ENCODE results near the gene SDC4.
"Not testable (repeated sequence)": the region's sequence is repeated elsewhere in the genome, so short reads cannot be mapped to it uniquely, and the experiment has no call there.

SDC4 gene

DNA sequence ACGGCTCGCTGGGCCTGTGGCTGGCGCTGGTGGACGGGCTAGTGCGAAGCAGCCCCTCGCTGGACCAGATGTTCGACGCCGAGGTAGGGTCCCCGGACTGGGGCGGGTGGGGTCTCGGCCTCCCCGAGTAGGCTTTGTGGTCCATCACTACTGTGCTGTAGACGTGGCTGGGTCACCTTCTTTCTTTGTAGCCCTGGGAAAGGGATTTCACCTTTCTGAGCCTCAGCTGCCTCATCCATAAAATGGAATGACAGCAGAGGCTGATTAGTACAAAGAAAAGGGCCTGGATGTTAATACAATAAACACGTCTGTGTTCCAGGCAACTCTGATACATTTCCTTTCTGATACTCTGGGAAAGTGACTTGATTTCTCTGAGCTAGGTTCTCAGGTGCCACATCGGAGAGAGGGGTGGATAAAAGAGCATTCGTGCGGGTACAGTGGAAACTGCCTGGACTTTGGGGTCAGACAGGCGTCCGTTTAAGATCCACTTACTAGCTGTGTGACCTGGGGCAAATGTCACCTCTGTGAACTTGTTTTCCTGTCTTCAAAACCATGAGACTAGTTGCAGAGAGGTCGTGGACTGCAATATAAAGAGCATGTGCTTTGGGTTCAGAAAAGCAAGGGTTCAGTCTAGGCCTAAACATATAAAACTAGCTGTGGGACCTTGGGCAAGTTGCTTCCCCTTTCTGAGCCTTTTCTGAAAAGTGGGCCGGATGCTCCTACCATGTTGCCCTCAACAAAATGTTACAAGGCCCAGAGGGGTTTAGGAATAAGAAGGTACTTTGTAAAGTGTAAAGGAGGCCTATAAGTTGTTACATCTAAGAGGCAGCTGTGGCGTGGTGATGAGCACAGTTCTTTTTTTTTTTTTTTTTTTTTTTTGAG lies 15.6 kb upstream of the SDC4 start:
- DNase-seq (ENCODE audit: low spot score) = no peak

DNA sequence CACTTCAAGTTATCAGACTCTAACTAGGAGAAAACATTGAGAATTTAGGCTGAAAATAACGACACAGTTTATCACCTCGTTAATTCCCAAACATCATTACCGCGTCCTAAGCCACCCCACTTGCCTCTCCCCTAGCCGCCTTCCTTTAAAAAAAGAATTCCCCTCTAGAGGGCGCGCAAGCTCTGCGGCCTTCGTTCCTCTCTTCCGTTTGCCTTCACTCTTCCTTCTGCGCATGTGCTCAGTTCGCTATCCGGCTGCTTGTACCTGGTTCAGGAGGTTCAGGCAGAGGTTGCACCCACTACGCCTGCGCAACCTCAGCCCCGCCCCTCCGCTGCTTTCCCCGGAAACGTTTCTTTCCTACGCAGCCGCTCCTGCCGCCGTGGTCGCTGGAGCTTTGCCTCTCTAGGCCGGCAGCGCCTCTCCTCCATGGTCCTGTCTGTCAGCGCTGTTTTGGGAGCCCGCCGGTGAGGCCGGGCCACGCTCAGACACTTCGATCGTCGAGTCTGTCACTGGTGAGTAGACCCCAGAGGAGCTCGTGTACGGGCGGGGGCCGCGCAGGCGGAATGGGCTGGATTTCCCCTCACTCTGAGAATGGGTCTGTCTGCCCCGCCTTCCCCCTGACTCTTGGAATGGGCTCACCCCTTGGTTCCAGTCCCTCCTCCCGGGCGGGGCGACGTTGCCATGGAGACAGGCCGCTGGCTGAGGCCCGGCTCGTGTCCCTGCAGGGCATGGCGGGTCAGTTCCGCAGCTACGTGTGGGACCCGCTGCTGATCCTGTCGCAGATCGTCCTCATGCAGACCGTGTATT lies 14.8 kb upstream of the SDC4 start, which contains the start of gene SYS1:
Gene SYS1, plus strand, starts transcription at position 353 of the 807 bp plus-strand sequence. Its CDS starts 376 bp downstream, at position 729.
- peak; percentile 98 for DNase-seq (ENCODE audit: low spot score)

DNA sequence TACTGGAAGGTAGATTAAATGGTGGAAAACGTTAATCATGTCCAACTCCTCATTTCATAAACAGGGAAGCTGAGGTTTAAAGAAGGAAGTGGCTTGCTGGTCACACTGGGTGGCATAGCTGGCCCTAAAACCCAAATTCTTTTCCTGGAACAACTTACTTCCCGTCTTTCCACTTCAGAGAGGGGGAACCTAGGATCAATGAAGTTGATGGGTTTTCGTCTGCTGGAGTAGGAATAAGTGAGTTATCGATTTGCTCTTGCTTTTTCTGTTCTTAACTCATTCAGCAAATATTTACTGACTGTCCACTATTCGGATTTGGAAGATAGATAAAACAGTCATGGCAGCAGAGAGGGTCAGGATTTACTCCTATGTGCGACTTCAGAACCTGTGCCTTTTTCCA lies 13.6 kb upstream of the SDC4 start:
- DNase-seq (ENCODE audit: low spot score) = no peak

DNA sequence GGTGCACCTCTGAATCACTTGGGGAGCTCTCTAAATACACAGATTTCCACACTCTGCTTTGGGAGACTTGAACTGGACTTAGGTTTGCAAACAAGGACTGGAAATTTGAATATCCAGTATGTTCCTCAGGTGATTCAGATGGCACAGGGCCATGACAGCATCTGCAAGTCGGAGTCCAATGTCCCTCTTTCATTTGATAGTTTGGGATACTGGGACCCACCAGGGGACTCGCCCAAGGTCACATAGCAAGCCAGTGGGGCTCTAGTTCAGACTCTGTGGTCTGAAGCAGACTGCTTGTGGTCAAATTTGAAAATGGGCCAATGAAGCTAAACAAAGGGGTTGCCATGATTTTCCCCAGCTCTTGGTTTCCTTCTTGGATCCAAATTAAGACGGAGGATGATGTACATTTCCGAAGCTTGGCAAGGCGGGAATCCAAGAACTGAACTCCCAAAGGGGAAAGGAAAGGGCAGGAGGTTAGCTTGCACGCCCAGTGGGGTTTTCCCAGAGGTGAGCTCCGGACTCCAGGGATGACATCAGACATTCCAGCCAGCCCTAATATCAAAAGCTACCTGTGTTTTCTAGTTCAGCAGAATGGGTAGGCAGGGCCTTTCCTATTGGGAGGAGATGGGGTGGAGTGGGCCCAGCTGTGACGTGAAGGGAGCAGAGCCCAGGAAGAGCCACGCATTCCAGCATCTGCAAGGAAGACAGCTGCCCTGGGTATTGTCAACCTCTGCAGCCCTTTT lies 11.4 kb upstream of the SDC4 start:
- no peak for DNase-seq (ENCODE audit: low spot score)

DNA sequence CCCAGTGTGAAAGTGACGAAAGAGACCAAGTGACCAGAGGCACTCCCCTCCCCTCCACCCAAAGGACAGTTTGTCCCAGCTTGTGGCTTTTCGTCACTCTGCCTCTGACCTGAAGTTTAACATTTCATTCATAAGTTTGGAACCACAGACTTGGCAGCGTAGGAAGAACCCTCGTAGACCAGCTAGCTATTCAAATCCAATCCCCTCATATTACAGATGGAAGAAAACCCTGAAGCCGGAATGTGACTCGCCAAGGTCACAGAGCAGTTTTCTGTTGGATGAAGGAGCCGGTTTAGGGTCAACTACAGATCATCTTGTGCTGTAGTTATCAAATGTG lies 10.8 kb upstream of the SDC4 start:
- DNase-seq (ENCODE audit: low spot score) = no peak

DNA sequence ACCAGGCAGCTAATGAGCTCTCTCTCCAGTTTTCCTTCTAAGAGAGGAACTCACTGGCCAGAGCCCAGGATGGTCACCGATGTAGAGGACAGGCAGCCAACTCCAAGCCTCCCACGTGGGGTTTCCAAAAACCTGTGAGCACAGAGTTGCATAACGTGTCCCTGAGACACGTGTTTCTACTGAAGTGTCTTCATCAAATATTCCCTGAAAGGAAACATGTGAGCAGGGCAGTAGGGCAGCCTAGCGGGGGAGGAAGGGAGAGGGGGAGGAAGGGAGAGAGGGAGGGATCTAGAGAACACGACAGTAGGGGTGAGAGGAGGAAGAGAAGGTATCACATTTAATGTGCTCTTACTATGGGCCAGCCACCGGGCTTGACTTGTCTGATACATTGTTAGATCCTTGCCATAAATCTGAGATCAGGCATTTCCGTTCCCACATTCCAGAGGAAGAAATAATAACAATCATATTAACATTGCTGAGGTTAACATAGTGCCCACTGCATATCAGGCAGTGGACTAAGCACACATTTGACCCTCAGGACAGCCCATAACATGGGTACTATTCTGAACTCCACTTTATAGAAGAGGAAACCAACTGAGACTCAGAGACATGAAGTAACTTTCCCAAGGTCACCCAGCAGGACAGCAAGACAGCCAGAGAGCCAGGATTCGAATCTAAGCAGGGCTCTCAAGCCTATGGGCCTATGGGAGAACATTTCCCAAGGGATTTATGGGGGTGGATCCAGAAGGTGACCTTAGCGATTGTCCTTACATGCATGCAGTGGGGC lies 10.3 kb upstream of the SDC4 start:
- no peak for DNase-seq (ENCODE audit: low spot score)

DNA sequence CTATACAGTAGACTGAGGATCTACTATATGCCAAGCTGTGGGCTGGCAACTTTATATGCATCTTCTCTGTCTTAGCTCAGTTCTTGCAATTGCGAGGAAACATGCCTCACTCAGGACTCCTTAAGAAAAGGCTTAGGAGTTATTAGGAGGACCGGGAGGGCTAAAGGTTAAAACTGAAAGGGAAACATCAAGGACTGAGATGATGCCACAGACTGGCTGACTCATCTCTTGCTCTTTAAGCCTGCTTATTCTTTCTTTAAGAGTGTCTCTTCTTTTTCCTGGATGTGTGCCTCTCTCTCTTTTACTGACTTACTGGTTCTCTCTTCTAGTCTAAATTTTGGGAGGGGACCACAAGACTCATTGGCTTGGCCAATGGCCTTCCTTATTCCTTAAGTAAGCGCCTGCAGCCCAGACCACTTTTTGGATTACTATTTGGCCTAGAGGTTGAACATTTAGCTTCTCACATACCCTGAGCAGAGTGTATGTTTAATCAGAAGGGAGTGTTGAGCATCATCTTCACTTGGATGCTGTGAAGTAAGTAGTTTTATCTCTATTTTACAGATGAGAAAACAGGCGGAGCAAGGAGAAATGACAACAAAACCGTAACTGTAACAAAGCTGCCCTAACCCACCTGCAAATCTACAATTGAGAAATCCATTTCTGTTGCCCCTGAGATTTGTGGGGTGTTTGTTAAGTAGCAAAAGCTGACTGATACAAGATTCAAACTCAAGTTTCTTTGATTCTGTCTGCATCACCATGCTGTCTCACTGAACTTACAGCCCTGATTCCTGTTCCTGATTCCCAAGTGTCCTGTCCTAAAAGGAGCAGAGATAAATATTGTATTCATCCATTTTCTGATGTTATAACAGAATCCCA lies 7.2 kb upstream of the SDC4 start:
- no peak for DNase-seq (ENCODE audit: low spot score)

DNA sequence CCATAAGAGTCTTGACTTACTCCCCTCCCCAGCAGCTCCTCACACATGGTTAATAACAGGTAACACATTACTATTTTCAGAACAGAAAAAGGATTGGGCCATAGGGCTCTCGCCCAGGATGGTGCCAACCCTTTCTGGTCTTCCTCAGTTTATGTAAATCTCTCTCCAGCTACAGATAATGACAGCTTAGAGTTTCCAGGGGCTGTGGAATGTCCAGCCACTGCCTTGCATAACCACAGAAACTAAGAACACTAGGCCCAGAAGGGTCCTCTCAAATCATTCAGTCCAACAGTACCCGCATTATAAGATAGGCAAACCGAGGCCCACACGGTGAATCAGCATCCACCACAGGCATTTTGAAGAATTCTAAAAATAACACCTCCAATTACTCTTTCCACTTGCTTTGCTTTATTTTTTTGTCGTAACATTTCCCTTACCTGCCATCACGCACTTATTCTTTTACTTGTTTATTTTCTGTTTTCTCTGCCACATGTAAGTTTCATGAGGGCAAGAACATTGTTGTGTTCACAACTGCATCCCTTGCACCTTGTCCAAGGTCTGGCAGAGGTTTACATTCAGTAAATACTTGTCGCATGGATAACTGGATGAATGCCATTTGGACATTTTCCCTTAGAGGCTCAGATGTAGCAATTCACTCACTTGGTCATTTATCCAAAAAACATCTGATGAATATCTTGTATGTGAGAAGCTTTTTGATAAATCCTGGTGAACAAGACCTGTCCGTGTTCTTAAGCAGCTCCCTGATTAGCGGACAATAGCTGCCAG lies 6.4 kb upstream of the SDC4 start:
- no peak for DNase-seq (ENCODE audit: low spot score)

DNA sequence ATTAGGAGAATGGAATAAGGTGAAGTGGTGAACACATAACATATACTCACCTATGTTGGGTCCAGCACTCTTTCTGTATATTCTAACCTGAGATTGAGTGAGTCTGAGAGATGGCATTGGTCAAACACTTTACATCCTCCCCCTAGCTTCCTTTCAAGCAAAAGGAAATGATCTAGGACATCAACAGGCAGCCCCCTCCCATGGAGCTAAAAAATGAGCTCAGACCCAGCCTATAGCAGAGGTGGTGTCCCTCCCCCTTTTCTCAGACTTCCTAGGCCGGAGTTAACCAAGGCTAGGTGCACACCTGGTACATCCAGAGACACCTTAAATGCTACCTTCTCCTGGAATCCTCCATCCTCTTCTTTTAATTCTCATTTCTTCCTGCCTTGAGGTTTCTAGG lies 5.5 kb upstream of the SDC4 start:
- DNase-seq (ENCODE audit: low spot score) = no peak

DNA sequence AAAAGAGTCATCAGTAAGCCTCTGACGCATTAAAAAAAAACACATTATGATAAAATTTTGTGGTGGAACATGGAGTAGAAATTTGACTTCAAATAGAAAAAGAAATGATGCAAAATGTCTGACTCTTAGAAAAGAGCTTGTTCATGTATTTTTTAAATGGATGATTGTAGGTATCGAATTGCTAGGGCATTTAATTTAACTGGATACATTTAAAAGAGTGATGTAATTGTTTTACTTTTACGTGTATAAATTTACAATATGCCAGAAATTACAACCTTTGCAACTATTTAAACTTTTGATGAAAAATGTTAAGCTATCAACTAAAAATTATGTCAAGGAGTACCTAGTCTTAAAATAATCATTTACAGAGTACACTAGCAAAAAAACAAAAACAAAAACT lies 4.5 kb upstream of the SDC4 start:
- no peak for DNase-seq (ENCODE audit: low spot score)

DNA sequence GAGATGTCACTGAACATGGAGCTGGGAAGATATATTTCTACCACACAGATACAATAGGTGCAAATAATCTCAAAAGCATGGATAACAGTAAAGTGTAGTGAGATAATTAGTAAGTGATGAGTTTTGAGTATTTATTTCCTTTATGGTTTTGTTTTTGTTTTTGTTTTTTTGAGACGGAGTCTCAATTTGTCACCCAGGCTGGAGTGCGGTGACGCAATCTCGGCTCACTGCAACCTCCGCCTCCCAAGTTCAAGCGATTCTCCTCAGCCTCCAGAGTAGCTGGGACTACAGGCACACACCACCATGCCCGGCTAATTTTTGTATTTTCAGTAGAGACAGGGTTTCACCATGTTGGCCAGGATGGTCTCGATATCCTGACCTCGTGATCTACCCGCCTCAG lies 2.6 kb upstream of the SDC4 start:
- not testable (repeated sequence) for DNase-seq (ENCODE audit: low spot score)

DNA sequence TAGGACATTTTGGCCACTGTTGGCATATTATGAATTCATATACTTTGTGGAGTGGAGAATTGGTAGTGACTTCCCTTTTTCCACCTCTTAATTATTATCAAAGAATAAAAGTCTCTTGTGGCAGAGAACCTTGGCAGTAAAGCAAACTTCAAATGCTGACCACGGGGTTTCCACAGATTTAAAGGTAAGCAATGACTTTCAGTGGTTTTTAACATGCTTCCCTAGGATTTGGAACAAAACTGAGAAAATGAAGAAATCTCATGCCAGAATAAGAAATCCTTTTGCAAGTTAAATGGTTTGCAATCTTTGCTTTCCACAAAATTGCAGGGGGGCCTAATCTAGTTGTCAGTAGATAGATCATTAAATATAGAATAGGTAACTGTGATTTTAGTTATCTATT lies 2.0 kb upstream of the SDC4 start:
- no peak for DNase-seq (ENCODE audit: low spot score)

DNA sequence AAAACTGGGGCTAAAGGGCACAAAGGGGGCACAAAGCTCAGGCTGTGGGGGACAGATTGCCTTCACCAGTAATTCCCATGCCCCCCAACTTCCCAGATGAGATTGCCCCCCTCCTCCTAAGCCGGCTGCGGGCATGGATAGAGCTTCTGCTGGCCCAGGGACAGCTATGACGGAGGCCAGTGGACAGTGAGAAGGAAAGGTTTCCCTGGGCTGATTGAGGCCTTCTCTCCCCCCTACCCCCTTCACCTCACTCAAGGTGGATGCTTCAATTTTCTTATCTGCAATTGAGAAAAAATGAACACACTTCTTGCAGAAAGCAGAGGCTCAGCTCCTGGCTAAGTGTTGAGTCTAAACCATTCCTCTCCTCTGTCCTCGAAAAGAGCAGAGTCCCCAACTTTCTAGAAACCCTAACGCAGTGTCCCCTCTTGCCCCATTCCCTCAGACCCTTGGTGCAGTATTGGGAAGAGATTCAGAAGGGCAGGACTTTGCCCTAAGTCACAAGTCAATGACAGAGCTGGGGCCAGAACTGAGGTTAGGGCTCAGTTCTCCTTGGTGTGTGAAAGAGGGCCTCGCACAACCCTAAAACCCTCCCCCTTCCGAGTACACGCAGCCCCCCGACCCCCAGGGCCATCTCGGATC lies 808 bp downstream of the SDC4 start:
- DNase-seq (ENCODE audit: low spot score) = no peak

DNA sequence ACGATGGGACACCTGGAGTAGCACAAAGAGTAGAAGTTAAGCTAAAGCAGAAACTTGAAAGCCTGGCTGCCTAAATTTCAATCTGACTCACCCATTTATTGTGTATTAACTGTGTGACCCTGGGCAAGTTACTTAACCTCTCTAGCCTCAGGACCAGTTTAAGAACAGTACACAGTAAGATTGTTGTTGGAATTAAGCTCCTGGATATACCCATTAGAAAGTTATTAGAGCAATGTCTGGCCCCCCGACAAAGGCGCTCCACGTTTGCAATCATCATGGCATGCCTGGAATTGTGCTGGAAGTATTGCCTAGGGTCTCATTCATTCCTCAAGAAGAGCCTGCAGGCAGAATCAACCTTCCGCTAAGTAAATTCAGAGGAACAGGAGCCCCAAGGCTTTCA lies 1.4 kb downstream of the SDC4 start:
- DNase-seq (ENCODE audit: low spot score) = no peak

DNA sequence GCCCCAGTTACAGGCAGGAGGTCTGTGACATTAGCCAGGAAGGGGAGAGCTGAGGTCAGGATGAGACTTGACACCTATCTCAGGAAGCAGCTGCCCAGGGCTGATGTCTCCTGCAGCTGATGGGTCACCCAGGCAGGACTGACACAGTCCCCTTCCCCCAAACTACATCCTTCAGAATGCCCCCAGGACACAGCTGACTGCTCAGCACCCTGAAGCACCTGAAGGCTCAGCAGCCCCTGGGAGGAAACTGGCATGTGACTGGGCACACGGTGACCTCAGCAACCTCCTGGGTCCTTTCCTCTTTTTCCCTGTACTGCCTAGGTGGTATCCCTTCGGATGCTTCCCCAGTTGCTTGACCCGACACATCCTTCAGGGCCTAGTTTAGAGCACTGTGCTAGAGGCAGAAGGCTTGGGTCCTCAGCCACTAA lies 1.9 kb downstream of the SDC4 start:
- no peak for DNase-seq (ENCODE audit: low spot score)

DNA sequence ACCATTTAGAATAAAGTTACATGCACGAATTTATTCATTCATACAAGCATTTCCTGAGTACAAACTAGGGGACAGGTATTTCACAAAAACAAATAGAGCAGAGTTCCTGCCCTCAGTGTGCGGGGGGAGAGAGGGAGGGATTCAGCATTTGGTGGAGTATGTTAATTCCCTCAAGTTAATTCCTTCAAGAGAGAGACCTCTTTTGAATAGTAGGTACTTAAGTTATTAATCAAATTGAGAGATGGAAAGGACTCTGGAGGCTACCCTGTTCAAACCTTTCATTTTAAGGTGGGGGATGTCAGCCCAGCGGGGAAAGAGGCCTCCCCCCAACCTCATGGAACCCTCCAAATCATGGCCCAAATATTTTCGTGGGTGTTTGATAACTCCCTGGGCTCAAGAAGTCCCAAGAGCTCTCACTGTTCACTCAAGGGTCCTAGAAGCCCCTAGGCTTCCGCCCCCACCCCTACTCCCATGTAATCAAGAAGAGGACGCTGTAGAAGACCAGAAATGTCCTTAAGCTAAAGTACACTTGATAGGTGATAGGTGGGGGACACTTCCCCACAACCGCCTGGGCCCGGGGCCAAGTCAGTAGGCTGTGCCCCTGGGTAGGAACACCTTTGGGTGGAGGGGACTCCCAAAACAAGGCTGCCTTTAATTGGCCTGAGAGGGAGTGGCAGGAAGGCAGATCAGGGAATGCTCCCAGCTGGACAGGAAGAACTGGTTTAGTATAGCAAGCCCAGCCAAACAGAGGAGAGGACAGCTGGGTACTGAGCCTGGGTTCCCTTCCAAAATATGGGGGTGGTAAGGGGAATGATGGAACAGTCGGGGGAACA lies 2.9 kb downstream of the SDC4 start:
- no peak for DNase-seq (ENCODE audit: low spot score)

DNA sequence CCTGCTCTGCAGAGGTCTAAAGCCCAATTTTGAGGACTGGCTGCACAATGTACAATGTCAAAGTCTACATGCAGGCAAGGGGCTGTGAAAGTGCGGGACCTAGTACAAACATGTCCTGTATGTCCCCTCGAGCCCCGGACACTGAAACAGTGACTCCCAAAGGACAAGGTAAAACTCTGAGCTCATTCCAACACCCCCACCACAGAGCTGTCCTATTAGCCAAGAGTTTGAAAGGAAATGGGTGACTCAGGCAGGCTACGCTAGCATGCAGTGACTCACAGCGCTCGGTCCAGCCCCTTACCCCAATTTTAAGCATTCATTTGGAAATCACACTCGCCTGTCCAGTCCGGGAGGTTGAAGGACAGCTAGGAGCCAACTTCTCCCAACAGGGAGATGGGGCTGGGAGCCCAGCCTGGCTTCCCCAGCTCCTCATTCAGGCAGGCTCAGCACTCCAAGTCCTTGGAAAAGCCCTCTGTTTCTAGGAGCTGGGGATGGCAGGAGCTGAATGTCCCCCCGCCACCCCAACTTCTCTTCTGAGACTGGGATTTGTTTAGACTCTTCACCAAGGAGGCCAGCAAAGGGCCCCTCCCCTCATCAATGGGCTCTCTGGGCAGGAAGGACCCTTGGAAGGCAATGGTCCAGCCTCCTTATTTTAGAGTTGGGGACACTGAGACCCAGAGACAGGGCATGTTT lies 3.9 kb downstream of the SDC4 start:
- peak; percentile 53 for DNase-seq (ENCODE audit: low spot score)
